NCI-H510A (cell line): ENCODE data around the gene DPP6.

Experiments
- DNase-seq: peaks from one replicate; lab custom pipeline; 2025; lab: John Stamatoyannopoulos, UW

DPP6 gene

DNA sequence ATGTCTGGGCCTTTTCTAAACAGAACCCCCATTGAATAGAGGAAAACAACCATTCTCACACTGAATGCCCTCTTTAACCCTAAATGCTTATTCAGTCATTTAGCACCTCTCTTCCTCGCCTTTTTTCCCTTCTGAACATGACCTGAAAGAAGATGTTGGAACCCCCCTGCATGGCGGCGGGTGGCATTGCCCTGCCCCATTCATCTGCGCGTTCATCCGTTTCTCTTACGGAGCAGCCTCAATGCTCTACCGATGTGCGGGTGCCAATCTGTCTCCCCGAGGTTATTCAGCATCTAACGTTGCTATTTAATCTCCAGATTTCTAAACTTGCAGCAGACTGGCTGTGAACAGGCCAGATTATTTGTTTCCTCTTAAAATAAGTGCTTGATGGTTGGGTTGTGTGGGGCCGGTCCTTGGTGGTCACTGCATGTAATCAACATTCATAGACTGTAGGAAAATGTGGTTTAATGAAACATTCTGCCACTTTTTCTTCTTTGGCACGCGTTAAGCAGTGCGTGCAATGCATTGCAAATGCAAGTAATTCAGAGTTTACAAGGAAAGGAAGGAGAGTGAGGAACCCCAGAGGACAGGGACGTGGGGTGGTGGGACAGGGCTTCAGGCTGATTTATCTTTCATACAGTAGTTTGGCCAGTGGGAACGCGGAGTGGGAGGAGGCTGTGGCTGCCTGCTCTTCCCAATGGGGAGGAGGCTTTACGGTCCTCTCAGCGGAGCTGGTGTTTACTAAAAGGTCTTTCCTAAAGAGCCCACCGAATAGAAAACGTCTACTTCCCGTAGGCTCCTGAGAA lies 286.7 kb downstream of the DPP6 start:
- no peak for DNase-seq

DNA sequence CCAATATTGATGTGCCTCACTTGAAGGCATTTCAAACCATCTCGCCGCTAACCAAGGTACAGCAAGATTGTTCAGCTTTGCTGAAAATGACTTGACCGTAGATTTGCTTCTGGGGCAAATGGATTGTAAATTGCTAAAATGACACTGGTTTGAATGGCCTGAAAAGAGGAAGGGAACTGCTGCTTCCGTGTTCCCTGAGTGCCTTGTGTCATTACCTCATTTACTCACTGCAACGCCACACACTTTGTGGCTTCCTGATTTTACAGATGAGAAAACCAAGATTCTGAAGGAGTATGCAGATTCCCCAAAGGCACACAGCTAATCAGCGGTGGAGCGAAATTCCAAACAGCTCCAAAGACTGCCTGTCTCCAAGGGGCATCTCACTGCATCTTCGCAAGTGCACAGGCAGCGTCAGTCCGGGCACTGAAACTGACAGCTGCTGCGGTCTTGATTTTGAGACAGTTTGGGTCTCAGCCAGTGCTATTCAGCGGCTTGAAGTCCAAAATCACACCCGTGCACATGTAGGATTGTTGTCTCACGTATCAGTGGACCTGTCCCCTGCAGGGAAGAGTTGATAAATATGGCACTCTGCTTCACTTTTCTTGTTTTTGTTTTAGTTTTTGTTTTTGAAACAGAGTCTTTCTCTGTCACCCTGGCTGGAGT lies 290.9 kb downstream of the DPP6 start:
- DNase-seq: no peak

DNA sequence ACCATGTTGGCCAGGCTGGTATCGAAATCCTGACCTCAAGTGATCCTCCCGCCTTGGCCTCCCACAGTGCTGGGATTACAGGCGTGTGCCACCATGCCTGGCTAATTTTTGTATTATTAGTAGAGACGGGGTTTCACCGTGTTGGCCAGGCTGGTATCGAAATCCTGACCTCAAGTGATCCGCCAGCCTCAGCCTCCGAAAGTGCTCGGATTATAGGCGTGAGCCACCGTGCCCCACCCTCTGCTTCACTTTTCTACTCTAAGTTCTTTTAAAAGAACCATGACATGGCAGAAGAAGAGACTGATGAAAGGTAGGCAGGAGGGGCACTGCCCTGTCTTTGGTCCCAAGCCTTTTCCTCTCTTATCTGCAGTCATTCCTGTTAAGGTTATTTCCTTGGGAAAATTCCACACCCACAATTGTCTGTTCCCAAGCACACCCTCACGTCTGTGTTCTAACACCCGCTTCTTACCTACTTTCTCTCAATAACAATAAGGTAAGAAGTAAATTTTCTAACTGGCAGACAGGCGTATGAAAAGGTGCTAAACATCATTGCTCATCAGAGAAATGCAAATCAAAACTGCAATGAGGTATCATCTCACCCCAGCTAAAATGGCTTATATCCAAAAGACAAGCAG lies 291.7 kb downstream of the DPP6 start:
- no peak for DNase-seq

DNA sequence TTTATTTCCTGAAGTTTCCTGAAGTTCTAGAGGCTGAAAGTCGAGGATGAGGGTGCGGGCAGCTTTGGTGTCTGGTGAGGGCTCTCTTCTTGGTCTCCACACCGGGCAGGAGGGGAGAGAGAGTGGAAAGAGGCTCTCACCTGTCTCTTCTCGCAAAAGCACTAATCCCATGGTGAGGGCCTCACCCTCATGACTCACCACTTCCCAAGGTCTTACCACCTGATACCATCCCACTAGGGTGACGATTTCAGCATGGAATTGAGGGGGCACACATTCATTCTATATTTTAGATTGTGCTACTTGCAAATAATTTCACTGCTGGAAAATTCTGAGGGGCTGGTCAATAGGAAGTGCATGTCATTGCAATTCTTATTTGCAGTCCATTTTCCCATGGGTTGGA lies 292.9 kb downstream of the DPP6 start:
- DNase-seq: no peak

DNA sequence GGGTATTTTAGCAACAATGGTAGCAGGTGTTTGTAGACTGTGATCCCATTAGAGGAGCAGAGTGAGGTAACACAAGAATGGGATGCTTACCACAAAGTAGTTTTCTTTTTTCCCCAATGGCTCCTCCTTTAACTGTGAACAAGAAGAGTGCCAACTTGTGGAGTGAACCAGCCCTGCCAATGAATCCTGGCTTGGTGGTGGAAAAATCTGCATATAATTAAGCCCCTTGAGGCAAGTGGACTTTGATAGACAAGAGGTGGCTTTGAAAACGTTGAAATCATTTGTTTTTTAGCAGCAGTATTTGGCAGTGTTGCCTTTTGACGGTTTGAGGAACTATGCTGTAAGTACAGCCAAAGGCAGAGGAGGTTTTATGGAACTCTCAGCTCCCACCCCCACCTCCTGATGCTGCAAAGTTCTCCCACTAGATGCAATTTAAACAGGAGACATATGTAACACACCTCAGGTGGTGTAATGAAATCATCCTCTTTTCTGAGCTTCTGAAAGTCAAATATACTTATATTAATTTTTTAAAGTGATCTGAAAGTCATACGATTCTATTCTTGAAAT lies 295.6 kb downstream of the DPP6 start:
- no peak for DNase-seq

DNA sequence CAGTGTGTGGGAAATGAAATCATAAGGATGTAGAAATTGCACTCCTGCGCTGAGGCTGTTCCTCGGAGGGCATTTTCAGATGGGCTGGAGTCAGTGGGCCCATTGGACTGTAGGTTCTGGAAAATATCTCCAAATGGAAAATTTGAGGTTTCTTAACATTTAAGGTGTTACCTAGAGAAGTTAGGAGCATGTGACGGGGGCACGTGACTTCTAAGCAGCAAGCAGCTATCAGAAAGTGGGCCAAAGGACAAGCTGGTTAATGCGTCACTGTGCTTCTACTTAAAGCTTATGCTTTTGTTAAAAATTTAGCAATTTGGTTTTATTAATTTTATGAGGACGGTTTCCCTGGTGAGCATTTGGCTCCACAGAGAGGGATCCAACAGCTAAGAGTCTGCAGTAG lies 298.7 kb downstream of the DPP6 start:
- DNase-seq: no peak

DNA sequence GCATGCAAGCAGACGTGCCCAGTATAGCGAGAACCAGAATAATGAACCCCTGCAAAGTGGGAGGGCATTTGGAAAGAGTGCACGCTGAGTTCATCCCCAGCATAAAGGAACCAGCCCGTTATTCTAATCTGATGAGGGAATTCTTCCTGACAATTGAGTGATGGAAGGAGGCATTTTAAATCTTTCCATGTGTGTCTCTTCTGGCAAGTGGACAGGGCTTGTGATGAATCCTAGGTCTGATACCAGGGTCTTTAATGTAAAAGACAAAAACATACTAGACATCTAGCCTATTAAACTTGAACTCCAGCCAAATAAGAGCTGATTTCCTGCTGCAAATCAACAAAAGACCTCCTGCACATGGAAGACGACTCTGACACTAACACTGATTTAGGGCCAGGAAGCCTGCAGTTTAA lies 301.2 kb downstream of the DPP6 start:
- DNase-seq: no peak

DNA sequence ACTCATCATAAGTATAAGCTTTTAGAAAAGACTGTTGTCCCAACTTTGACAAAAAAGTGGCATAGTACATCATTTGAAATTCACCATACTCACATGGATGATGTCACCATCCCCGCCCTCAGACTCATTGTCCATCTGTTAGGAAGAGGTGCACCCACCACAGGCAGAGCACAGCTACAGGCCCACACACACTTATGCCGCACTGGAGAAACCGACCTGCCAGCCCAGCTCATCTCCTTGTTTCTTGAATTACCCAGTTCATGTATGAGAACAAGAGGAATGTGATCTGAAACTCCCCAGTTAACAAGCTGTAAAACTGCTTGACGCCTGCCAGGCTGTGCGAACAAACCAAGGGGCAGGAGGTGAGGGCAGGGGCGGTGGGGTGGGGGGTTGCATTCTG lies 312.0 kb downstream of the DPP6 start:
- no peak for DNase-seq

DNA sequence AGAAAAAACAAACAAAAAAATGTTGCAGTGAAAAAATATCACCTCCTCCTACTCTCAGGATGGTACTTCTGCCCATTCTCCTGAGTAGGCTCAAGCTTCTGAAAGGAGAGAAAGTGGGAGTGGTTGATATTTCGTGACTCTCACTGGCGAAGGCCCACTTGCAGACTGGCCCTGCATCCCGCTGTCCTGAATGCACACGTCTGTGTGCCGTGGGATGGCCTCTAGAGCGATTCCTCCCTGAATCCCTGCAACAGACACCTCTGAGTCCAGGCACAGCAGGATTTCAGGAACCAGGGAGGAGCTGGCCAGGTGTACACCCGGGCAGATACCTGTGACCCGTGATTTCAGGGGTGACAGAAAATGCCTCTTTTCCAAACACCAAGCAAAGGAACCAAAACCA lies 319.2 kb downstream of the DPP6 start:
- no peak for DNase-seq

DNA sequence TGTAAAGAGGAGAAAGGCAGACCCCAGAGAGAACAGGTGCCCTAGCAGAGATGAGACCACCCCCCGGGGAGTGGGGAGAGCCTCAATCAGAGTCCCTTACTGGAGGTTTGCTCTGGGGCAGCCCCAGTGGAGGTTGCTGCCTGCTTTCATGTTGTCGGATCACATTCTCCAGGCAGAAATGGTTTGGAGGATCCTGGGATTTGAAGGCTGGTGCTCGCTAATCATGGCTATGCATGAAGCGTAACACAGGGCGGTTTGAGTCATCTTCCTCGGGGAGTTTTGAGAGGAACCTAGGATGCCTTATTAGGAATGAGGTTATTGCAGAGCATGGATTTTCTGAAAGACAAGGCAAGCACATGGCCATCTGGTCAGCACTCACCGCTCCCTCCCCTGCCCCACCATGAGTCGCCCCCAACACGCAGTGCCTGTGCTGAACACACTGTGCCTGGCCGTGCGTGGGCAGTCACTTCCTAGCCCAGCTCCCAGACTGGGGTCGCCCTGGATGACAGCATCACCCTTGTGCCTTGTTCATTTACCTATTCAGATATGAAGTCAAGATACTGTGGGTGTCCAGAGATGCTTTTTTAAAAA lies 319.9 kb downstream of the DPP6 start:
- DNase-seq: no peak

DNA sequence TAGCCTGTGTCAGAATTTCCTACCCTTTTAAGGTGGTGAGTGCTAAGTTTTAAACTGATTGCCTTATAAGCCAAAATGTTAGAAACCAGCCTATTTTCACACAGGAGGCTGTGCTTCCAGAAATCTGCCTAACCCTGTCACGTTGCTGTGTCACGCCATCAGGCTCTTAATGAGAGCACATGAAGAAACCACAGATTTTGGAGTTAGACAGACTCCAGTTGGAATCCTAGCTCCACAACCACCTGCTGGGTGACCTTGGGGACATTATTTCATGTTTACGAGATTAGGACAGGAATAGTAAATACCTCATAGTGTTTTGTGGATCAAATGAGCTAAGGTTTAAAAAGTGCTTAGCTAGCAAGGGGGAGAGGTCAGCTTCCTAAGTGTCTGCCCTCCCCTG lies 321.8 kb downstream of the DPP6 start:
- DNase-seq: no peak

DNA sequence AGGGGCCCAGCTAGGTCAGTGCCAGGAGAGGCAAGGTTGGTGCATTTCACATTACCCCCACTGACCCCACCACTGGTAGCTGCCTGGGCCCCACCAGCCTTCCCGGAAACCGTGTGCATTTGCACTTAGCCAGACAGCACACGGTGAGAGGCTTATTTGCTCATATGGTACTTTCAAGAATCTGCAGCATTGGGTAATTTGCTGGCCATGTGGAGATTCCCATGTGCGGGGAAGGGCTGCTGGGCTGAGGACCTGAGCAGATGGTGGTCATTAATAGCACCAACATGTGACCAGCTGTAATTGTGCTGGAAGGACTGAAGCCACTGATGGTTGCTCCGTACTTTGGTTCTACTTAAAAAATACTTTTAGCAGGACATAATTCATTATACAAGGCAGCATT lies 323.8 kb downstream of the DPP6 start:
- no peak for DNase-seq

DNA sequence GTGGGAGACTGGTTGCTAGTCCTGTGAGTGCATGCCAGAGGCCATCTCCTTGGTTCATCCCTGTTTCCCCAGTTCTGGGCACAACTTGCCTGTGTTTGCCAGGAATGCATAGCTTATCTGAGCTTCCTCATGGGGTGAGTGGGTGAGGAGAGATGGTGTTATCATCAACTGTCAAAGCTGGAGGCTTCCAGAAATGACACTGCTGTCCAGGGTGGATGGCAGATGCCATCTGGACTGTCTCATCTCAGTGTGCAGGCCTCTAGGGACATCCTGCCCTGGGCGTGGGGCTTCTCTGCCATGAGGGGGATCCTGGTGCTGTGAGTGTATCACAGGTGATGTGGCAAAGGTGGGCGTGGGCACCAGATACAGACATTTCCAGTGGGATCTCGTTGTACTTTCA lies 328.6 kb downstream of the DPP6 start:
- no peak for DNase-seq

DNA sequence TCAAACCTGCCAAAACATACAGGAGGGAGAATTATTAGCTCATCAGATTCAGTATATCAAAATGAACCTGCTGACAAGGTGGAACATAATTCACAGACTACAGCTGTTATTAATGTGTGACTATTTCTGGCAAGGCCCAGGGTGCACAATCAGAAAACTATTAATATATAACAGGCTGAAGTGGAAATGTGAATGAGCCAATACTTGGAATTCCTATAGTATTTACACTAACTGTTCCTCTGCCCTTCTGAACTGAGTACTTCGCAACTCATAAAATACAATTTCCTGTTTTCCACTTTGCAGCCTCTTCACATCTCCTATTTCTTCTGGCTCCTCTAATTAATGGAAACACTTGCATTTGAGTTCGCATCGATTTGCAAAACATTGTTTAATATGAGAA lies 330.8 kb downstream of the DPP6 start:
- DNase-seq: no peak

DNA sequence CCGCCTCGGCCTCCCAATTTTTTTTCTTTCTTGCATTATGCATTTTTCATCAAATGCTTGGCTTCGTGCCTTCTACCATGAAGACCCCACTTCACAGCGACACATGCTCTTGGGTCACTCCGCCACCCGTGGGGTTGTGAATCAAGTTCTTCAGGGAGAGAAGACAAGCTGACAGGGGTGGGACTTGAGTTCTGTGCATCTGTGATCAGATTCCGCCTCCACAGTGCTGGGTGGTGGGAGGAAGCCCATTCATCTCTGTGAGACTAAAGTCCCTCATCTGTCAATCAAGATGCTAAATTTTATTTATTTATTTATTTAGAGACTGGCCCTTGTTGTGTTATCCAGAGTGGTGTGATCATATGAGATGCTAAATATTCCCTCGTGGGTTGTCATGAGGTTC lies 333.0 kb downstream of the DPP6 start:
- DNase-seq: no peak

DNA sequence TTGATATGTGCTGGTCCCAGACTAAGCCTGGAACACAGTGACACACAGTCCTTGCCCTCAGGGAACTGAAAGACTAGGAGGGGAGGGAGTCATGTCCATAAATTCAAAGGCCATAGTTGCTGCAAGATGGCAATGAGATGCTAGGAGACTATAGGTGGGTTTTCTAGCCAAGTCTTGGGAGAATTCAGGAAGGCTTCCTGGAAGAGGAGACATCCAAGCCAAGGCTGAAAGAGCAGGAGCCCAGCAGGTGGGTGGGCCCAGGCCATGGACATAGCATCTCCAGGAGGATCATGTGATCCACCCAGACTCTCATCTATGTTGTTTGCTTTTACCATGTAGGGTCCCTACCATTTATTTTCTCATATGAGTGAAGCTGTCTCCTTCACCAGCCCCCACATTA lies 335.1 kb downstream of the DPP6 start:
- DNase-seq: no peak

DNA sequence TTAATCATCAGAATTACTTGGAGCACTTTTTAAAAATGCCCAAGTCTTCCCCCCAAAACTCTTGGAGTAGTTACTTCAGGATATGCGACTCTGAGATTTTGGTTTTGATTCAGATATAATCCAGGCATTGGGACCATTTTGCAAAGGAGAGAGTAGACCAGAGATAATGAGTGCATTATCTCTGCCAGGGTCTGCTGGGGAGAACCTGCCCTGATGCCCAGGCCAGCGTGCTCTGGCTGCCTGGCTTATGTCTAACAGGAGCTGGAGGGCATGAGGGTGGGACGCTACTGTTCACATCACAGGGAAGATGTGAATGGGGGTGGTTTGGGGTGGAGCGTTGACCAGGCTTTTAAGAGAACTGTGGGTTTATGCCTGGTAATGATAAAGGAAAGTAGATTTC lies 336.2 kb downstream of the DPP6 start:
- DNase-seq: no peak

DNA sequence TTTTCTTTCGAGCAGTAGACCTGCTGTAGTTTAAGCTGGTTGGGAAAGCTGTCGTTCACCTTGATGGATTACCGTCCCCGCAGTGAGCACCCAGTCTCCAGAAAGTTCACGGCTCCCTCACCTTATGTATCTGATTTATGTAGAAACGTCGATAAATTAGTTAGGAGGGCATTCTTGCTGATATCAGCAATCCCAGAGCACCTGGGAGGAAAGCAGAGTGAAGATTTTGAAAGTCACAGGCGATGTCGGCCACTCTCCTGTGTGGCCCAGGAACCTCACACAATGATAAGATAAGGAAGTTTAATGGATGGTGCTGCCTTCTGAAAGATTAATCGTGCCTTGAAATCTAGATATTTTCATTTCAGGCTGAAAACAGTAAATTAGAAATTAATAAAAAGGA lies 336.8 kb downstream of the DPP6 start:
- DNase-seq: no peak

DNA sequence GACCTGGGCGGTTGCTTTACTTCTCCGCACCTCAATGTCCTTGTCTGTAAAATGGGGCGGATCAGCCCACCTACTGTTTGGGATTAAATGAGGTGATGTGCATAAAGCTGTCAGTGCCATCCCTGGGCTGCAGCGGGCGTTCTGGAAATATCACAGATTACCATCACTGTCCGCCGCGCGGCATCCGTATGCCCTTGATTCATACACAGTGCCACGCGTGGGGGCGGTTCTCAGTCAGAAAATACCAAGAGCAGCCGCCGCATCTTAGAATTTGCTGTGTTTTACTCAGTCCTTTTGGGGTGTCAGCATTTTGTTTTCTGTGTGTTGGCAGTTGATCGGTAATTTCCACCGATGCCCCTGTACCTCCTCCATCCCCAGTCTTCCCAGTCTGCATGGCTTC lies 338.8 kb downstream of the DPP6 start:
- no peak for DNase-seq

DNA sequence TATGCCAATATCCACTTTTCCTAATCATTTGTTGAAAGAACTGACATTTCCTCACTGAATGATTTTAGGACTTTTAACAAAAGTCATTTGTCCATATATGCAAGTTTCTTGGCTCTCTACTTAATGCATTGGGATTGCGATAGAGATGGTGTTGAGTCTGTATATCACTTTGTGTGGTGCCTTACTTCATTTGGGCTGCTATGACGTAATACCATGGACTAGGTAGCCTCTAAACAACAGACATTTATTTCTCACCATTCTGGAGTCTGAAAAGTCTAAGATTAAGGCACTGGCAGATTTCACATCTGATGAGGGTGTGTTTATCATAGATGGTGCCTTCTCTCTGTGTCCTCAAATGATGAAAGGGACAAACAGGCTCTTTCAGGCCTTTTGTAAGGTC lies 342.6 kb downstream of the DPP6 start:
- DNase-seq: no peak

DNA sequence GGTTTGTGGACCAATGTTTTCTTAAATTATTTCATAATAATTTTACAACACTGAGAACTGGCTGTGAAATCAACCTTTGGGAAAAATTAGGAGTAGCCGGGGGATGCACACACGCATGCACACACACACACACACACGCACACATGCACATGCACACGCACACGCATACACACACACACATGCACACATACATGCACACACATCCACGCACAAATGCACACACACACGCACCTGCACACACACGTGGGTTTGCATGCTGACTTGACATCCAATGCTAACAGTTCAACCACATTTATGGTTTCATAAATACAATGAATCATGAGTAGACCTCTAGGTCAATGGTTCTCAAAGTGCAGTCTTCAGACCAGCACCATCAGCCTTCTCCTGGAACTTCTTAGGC lies 354.1 kb downstream of the DPP6 start:
- DNase-seq: no peak

DNA sequence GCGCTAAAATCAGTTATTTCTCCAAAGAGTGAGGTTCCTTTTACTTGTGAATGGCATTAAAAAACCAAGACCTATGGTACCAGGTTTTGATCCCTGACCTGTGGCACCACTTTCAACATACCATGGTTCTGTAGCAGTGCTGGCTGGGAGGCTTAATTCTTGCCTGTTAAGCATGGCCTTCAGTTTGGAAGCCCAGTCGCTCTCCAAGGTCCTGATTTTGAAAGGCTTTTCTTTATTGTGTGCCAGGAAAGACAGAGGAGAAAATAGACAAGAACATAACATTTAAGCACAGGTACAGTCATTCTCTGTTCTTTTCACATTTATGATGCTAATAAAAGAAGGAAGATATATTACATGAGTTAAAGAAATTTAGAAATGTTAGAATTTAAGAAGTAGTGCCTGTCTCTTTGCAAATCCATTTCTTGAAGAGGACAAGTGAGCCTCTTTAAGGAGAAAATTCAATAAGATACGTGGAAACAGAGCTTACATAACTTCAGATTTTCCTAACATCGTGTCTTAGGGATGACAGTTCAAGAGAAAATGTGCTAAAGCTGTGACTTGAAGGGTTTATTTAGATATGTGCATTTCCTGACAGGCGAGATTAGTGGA lies 357.6 kb downstream of the DPP6 start:
- DNase-seq: no peak
